HUES6 (cell line): ENCODE data around the gene SYCP2.
"Not testable (repeated sequence)": the region's sequence is repeated elsewhere in the genome, so short reads cannot be mapped to it uniquely, and the experiment has no call there.

Experiments
- H3K27ac ChIP-seq: 2 replicates; pipeline ENCODE4 v1.7.0; 2013; ENCODE audit warnings: low read depth, mild to moderate bottlenecking, low read length, inconsistent platforms
- H3K27me3 ChIP-seq: 2 replicates; pipeline ENCODE4 v1.6.1; 2013; ENCODE audit warnings: low read length; ENCODE audit not compliant: control insufficient read depth, insufficient read depth
- H3K36me3 ChIP-seq: 2 replicates; pipeline ENCODE4 v1.6.1; 2013; ENCODE audit warnings: low read length; ENCODE audit not compliant: control insufficient read depth, insufficient read depth
- H3K4me1 ChIP-seq: 2 replicates; pipeline ENCODE4 v1.6.1; 2013; ENCODE audit warnings: low read length; ENCODE audit not compliant: control insufficient read depth, insufficient read depth
- H3K4me3 ChIP-seq: 2 replicates; pipeline ENCODE4 v1.5.1; 2013; ENCODE audit warnings: low read depth, low read length
- H3K9ac ChIP-seq: one replicate; pipeline ENCODE4 v1.6.1; 2013; ENCODE audit warnings: mild to moderate bottlenecking, low read length
- H3K9me3 ChIP-seq: 2 replicates; pipeline ENCODE4 v1.6.1; 2013; ENCODE audit warnings: low read depth, low read length; ENCODE audit not compliant: control insufficient read depth, insufficient read depth

SYCP2 gene

GRCh38 chr20:59957568-59957967 is 24.1 kb upstream of the SYCP2 start:
- H3K9ac ChIP-seq, H3K27me3 ChIP-seq, H3K36me3 ChIP-seq, H3K4me3 ChIP-seq, H3K27ac ChIP-seq, H3K9me3 ChIP-seq, H3K4me1 ChIP-seq: not testable (repeated sequence)

- H3K9me3 ChIP-seq: no peaks in the 10 kb centered on the region
- no peaks in the 10 kb centered on the region for H3K36me3 ChIP-seq
- no peak overlapping the region for H3K9ac ChIP-seq
- peaks cover 3% of the 10 kb centered on the region; the same call in 1 of the 2 replicates for H3K4me1 ChIP-seq
- H3K27ac ChIP-seq: no peak overlapping the region
- no peaks in the 10 kb centered on the region for H3K27me3 ChIP-seq
- H3K4me3 ChIP-seq: no peak overlapping the region
Measured at GRCh38 chr20:59955131-59955796, 21.8 kb upstream of the SYCP2 start.

- no peaks in the 10 kb centered on the region for H3K27me3 ChIP-seq
- no peaks in the 10 kb centered on the region for H3K36me3 ChIP-seq
- H3K4me1 ChIP-seq: peaks cover 3% of the 10 kb centered on the region; the same call in 1 of the 2 replicates
- no peak overlapping the region for H3K4me3 ChIP-seq
- no peaks in the 10 kb centered on the region for H3K9me3 ChIP-seq
- no peak overlapping the region for H3K9ac ChIP-seq
- H3K27ac ChIP-seq: no peak overlapping the region
Measured at GRCh38 chr20:59954718-59955117, 21.3 kb upstream of the SYCP2 start.

GRCh38 chr20:59949911-59950310 is 16.5 kb upstream of the SYCP2 start:
- Histone ChIP-seq H3K4me1 (peaks cover 4% of the 10 kb centered on the region; the same call in 1 of the 2 replicates), H3K36me3 (peaks cover 3% of the 10 kb centered on the region; the same call in 1 of the 2 replicates), H3K27ac (no peak overlapping the region), H3K9ac (no peak overlapping the region), H3K9me3 (no peaks in the 10 kb centered on the region), H3K27me3 (no peaks in the 10 kb centered on the region), H3K4me3 (no peak overlapping the region)

GRCh38 chr20:59948828-59949720 is 15.6 kb upstream of the SYCP2 start:
- no peak overlapping the region for H3K27ac ChIP-seq
- H3K27me3 ChIP-seq: no peaks in the 10 kb centered on the region
- peaks cover 10% of the 10 kb centered on the region for H3K36me3 ChIP-seq
- H3K9ac ChIP-seq: no peak overlapping the region
- no peak overlapping the region for H3K4me3 ChIP-seq
- H3K9me3 ChIP-seq: no peaks in the 10 kb centered on the region
- peaks cover 4% of the 10 kb centered on the region; the same call in 1 of the 2 replicates for H3K4me1 ChIP-seq

GRCh38 chr20:59948212-59948611 is 14.8 kb upstream of the SYCP2 start:
- Histone ChIP-seq H3K4me3 (no peak overlapping the region), H3K27ac (no peak overlapping the region)

GRCh38 chr20:59947376-59947775 is 13.9 kb upstream of the SYCP2 start:
- Histone ChIP-seq H3K9ac (no peak overlapping the region), H3K9me3 (no peaks in the 10 kb centered on the region), H3K27me3 (no peaks in the 10 kb centered on the region), H3K36me3 (peaks cover 25% of the 10 kb centered on the region), H3K4me1 (peaks cover 4% of the 10 kb centered on the region; the same call in 1 of the 2 replicates), H3K4me3 (no peak overlapping the region), H3K27ac (no peak overlapping the region)

More at GRCh38 chr20:59948212-59948611, 14.8 kb upstream of the SYCP2 start:
- H3K4me1 ChIP-seq: peaks cover 4% of the 10 kb centered on the region; the same call in 1 of the 2 replicates
- no peak overlapping the region for H3K9ac ChIP-seq
- H3K36me3 ChIP-seq: peaks cover 17% of the 10 kb centered on the region
- H3K9me3 ChIP-seq: no peaks in the 10 kb centered on the region
- no peaks in the 10 kb centered on the region for H3K27me3 ChIP-seq

- no peaks in the 10 kb centered on the region for H3K9me3 ChIP-seq
- peaks cover 8% of the 10 kb centered on the region; the same call in 1 of the 2 replicates for H3K4me1 ChIP-seq
- H3K36me3 ChIP-seq: peaks cover 27% of the 10 kb centered on the region
- no peak overlapping the region for H3K9ac ChIP-seq
- H3K27ac ChIP-seq: 0 out of 2 replicates have a peak overlapping the region, but pooled peaks have one; percentile 14
- H3K4me3 ChIP-seq: no peak overlapping the region
- no peaks in the 10 kb centered on the region for H3K27me3 ChIP-seq
Measured at GRCh38 chr20:59945731-59946130, 12.3 kb upstream of the SYCP2 start.

GRCh38 chr20:59945175-59945574 is 11.7 kb upstream of the SYCP2 start:
- Histone ChIP-seq H3K36me3 (peaks cover 27% of the 10 kb centered on the region), H3K4me3 (no peak overlapping the region), H3K9me3 (no peaks in the 10 kb centered on the region), H3K9ac (no peak overlapping the region), H3K4me1 (peaks cover 8% of the 10 kb centered on the region; the same call in 1 of the 2 replicates), H3K27me3 (no peaks in the 10 kb centered on the region), H3K27ac (0 out of 2 replicates have a peak overlapping the region, but pooled peaks have one; percentile 14)

GRCh38 chr20:59944726-59945125 is 11.3 kb upstream of the SYCP2 start:
- H3K4me1 ChIP-seq: peaks cover 8% of the 10 kb centered on the region; the same call in 1 of the 2 replicates
- no peak overlapping the region for H3K4me3 ChIP-seq
- H3K9me3 ChIP-seq: no peaks in the 10 kb centered on the region
- H3K36me3 ChIP-seq: peaks cover 27% of the 10 kb centered on the region
- H3K27me3 ChIP-seq: no peaks in the 10 kb centered on the region
- H3K27ac ChIP-seq: no peak overlapping the region
- no peak overlapping the region for H3K9ac ChIP-seq

- peaks cover 27% of the 10 kb centered on the region for H3K36me3 ChIP-seq
- H3K27ac ChIP-seq: no peak overlapping the region
- H3K9ac ChIP-seq: no peak overlapping the region
Measured at GRCh38 chr20:59942245-59942644, 8.8 kb upstream of the SYCP2 start.

More at GRCh38 chr20:59942245-59942644, 8.8 kb upstream of the SYCP2 start:
- peaks cover 7% of the 10 kb centered on the region; the same call in 1 of the 2 replicates for H3K9me3 ChIP-seq
- no peak overlapping the region for H3K4me3 ChIP-seq
- peaks cover 8% of the 10 kb centered on the region; the same call in 1 of the 2 replicates for H3K4me1 ChIP-seq
- peaks cover 16% of the 10 kb centered on the region for H3K27me3 ChIP-seq
